DND-41 (cell line): Measurements from ENCODE around the gene SS18L1.

ENCODE experiments used
- EZH2 ChIP-seq: IDR thresholded peaks from 3 replicates; pipeline ENCODE4 v1.6.1; 2012; ENCODE audit warnings: borderline replicate concordance, low read depth, mild to moderate bottlenecking, moderate library complexity, low read length, inconsistent platforms; ENCODE audit not compliant: severe bottlenecking
- TF ChIP-seq, protein P1 (sequence below): IDR thresholded peaks from 2 replicates; pipeline ENCODE4 v1.5.1; 2012; ENCODE audit warnings: borderline replicate concordance, low read length, moderate library complexity, mild to moderate bottlenecking; ENCODE audit not compliant: poor library complexity, severe bottlenecking; ENCODE audit errors: extremely low read depth

DNA sequence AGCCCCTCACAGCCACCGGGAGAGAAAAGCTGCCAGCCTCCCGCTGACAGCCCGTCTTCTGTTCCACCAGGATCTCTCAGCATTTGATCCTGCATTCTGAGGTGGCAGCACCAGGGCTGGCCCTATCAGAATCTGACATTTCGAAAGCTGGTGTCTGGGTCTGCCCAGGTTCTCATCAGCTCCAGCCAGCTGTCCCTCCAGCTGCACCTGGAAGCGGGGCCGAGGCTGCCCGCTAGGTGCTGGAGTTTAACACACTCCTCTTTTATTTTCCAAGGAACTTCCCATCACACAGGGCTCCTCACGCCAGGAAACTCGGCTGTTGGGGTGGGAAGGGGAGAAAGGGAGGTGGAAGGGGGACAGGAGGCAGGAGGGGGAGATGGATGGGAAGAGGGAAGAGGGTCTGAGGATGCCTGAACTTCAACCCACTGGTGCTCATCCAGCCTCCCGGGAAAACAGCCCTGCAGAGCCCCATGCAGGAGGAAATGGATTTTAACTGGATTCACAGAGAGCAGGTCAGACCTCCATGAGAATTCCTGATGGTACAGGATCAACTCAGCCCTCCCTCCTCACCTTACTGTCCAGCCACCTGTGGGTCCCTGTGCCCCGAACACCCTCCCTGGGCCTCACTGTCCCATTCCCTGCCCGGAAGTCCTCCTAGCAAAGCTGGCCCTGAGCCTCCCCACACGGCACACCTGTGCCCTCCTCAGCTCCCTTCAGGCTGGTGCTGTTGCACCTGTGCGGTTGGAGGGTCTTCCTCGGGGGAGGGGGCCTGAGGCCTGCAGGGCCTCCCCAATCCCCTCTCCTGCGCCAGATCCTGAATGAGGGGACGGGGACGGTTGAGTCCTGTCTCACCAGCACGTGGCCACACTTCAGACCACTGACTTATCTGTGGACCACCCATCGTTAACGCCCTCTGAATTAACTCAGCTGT is 25.2 kb upstream of the SS18L1 start:
- TF ChIP-seq, protein P1, sequence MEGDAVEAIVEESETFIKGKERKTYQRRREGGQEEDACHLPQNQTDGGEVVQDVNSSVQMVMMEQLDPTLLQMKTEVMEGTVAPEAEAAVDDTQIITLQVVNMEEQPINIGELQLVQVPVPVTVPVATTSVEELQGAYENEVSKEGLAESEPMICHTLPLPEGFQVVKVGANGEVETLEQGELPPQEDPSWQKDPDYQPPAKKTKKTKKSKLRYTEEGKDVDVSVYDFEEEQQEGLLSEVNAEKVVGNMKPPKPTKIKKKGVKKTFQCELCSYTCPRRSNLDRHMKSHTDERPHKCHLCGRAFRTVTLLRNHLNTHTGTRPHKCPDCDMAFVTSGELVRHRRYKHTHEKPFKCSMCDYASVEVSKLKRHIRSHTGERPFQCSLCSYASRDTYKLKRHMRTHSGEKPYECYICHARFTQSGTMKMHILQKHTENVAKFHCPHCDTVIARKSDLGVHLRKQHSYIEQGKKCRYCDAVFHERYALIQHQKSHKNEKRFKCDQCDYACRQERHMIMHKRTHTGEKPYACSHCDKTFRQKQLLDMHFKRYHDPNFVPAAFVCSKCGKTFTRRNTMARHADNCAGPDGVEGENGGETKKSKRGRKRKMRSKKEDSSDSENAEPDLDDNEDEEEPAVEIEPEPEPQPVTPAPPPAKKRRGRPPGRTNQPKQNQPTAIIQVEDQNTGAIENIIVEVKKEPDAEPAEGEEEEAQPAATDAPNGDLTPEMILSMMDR: no peak
- no peak for TF ChIP-seq EZH2
